NCI-H2029 (cell line): Measurements from ENCODE around the gene RPL27A.
A peak's percentile ranks its signal among the peaks of the same experiment; 100 is the strongest.
"Not testable (repeated sequence)": the region's sequence is repeated elsewhere in the genome, so short reads cannot be mapped to it uniquely, and the experiment has no call there.

Experiments
- DNase-seq: peaks from one replicate; lab custom pipeline; 2025; lab: John Stamatoyannopoulos, UW

The RPL27A gene

GRCh38 chr11:8682303-8683114 lies at the start of gene RPL27A, which contains the start of gene TRIM66:
TSS of gene RPL27A (plus strand) at chr11:8682792. CDS start at chr11:8682814, 22 bp downstream.
TSS of gene TRIM66 (minus strand) at chr11:8682665. CDS start at chr11:8672274, 10,391 bp downstream.
- DNase-seq, result peak; percentile 96

- DNase-seq, result no peak
Observed at GRCh38 chr11:8634498-8634897, 48.1 kb upstream of the RPL27A start.

GRCh38 chr11:8636127-8636526 lies 46.5 kb upstream of the RPL27A start:
- no peak for DNase-seq

DNA sequence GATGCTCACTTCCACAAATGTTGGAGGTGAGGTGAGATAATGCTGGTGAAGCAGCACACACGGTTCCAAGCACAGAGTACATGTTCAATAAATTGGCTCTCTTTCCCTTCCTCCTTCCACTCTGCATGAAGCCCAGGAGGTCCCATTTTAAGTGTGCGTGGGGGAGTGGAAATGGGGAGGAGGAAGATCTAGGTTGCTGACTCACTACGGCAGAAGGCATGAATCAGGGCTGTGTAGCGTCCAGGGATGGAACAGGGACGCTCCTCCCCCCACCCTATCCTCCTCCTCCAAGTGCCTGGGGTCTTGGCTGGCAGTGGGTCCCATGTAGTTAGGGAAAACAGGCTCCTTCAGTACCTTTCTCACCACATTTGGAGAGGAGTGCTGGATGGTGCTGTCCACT lies 44.3 kb upstream of the RPL27A start:
- no peak for DNase-seq

DNA sequence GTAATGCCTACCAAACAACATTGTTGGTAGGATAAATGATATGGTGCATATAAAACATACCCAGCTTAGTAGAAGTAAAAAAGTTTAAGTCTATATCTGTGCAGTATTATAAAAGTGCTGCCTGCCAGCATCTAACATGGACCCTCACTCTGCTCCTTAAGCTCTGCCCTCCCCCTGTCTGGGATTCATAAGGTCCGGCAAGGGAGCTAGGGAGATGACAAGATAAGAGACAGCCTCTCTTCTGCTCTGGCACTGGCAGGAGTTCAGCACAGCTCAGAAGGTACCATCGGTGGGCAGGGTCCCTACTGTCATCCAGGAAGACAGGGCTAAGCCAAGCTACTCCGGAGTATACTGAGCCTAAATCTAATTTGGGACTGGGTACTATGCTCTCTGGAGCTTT lies 42.9 kb upstream of the RPL27A start:
- DNase-seq, result no peak

- DNase-seq, result no peak
Observed at GRCh38 chr11:8640267-8640906, 42.2 kb upstream of the RPL27A start.

DNA sequence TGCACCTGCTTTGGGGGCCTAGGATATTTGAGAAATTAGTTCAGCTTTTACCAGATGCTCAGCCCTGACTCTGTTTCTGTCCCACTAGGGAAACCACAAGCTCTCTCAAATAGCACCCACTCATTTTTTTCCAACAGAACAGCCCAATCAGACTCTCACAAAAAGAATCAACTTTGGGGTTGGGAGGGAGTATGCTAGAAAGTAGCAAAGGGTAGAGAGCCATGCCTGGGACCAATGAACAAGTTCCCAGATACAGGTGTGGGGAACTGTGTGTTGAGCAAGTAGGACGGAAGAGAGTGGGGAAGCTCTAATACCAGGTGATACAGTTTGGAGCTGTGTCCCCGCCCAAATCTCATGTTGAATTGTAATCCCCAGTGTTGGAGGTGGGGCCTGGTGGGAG lies 41.3 kb upstream of the RPL27A start:
- no peak for DNase-seq

- DNase-seq, result no peak
Observed at GRCh38 chr11:8642196-8642841, 40.3 kb upstream of the RPL27A start.

DNA sequence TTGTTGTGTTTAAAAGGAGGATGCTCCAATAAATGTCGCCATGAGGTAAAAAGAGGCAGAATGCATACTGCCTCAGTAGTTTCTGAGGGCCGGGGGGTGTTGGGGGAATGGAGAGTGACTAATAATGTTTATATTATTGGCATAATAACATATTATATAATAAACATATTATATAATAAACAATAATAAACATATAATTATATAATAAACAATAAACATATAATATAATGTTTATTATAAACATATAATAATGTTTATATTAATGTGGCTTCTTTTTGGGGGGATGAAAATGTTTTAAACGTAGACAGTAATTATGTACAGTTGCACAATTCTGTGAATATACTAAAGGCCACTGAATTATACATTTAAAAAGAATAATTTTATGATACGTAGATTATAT lies 35.7 kb upstream of the RPL27A start:
- no peak for DNase-seq

DNA sequence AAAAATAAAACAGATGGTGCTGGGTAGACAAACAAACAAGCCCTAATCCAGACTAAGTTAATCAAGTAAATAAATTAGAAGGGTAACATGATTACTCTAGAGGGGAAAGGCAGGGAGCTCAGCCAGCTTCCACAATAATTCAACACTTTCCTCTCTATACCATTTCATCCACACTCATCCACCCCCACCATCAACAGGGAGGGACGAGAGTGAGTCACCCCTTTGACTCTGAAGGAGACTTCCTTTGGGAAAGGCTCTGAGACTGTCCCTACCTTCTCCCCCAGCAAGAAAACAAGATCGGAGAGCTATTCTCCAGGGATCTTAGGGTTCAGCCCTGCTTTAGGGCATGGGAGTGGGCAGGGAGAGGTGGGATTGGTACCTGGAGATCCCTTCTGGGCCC lies 33.2 kb upstream of the RPL27A start:
- no peak for DNase-seq

DNA sequence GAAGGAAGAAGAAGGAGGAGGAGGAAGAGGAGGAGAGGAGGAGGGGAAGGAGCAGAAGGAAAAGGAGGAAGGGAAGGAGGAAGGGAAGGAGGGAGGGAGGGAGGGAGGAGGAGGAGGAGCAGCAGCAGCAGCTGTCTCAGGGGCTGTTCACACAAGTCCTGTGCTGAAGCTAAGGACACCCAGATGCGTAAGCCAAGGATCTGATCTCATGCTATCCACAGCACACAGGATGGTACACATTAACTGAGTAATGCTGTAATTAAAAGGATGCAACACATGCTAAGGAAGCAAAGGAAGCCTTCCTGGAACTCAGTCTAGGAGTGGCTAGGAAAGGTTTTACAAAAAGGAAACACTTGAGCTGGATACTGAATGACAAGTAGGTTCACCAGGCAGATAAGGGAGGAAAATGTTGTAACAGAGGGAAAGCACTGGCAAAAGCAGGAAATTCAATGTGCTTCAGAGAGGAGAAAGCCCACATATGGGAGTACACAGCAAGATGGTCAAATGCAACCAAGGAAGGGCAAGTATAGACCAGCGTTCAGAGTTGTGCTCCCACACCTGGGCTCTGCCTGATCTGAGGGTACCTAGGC lies 32.1 kb upstream of the RPL27A start:
- no peak for DNase-seq

- no peak for DNase-seq
Observed at GRCh38 chr11:8652140-8652539, 30.5 kb upstream of the RPL27A start.

DNA sequence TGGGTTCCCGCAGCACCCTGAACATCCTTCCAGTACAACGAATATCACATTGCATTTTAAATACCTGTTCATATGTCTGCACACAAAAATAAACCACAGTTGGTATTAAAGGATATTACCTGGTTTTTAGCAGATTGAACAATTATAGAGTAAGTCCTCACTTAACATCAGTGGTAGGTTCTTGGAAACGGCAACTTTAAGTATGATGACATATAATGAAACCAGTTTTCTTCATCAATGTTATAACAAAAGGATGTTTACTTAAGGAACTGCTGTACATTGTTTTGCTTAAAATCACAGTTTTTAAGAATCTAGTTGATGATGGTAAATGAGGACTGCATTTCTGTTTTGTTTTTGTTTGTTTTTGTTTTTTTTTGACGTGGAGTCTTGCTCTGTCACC lies 28.1 kb upstream of the RPL27A start:
- DNase-seq, result no peak

DNA sequence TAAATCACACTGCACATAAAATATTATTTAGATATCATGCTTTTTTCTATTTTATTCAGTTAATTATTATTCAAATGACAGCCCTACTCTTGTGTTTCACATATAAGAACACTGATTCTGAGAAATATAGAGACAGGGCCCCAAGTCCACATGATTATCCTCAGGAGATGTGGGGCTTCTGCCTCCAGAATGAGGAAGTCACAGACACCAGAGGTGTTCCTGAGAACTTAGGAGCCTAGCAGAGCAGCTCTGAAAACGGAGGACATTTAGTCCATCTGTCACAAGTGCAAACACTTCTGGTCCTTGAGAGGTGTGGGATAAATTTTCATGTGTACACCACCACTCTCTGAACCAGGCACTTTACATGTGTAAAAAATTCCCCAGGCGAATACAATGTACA lies 26.3 kb upstream of the RPL27A start:
- DNase-seq, result peak; percentile 27

DNA sequence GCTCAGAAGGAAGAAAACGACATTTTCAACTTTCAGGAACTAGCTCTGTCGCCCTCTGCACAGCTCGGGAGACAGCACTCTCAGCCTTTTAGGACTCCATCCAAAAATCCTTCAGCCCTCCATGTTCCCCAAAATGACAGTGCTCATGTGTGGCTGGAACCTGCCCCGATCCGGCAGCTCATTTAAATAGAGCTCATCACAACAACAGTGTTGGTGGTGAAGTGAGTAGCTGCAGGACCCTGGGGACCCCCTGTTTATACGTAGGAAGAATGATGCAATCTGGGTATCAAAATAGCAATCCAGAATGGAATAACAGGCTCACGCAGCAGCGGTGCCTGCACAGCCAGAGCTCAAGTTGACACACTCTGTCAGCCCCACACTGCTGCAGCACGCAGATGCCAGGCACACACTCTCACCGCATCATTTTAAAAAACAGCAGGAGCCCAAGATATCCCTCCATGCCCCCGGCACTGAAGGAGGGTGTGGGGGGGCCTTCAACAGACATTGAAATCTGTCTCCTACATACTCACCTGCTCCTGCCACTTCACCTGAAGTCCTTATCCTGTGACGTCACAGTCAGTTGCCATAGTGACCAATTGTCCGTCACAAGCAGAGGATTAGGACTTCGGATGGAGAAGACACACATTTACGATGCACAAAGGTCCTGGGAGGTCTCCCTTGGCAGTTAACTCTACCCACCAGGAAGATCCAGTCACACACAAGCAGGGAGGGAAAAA lies 24.1 kb upstream of the RPL27A start:
- no peak for DNase-seq

GRCh38 chr11:8661001-8661795 lies 21.4 kb upstream of the RPL27A start:
- no peak for DNase-seq

- no peak for DNase-seq
Observed at GRCh38 chr11:8665222-8665621, 17.4 kb upstream of the RPL27A start.

GRCh38 chr11:8670081-8670480 lies 12.5 kb upstream of the RPL27A start:
- DNase-seq, result not testable (repeated sequence)

- no peak for DNase-seq
Observed at GRCh38 chr11:8671193-8671612, 11.4 kb upstream of the RPL27A start.

DNA sequence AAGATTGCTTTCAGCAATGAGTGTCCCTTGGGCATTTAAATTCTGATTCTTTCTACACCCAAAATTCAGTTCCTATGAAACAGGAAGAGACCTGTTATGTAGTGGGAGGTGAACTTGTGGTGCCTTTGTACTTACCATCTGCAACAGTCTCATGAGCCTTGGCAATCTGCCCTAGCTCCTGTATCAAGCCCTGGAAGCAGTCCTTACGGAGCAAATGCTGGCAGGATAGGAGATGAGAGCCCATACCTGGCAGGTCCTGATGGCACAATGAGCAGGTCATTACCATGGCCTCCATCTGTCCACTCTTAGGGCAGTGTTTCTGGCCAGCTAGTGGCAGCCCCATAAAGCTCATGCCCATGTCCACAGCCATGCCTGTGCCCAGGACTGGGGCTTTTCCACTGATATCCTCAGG lies 10.9 kb upstream of the RPL27A start:
- no peak for DNase-seq

GRCh38 chr11:8672346-8672745 lies 10.2 kb upstream of the RPL27A start:
- no peak for DNase-seq
